Stimulated activated CD4-positive, alpha-beta T cell treated with anti-CD3 and anti-CD28 coated beads, Interleukin-4, amount 100 ng/mL, for 24 hours (primary cell): ENCODE results near the gene PDE4D.

Experiments
- DNase-seq: peaks from one replicate; pipeline ENCODE4 v3.0.0-alpha.2; 2020

PDE4D gene

DNA sequence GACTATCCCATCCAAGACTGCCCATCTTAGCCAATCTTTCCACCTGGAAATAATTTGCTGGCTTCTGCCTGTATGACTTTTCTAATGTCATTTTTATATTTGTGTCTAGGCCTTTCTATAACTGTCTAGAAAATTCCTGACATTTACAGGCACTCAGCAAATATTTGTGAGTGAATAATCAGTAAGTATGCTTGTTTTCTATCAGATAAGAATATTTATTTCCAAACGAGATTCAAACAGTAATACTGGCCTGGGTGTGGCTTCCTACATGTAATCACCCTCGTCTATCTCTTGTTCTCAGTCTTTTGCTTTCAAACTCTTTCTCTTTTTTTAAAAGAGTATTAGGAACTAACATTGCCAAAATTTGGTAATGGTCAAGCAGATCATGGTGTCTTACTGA, 844.4 kb downstream of the PDE4D start:
- no peak for DNase-seq

DNA sequence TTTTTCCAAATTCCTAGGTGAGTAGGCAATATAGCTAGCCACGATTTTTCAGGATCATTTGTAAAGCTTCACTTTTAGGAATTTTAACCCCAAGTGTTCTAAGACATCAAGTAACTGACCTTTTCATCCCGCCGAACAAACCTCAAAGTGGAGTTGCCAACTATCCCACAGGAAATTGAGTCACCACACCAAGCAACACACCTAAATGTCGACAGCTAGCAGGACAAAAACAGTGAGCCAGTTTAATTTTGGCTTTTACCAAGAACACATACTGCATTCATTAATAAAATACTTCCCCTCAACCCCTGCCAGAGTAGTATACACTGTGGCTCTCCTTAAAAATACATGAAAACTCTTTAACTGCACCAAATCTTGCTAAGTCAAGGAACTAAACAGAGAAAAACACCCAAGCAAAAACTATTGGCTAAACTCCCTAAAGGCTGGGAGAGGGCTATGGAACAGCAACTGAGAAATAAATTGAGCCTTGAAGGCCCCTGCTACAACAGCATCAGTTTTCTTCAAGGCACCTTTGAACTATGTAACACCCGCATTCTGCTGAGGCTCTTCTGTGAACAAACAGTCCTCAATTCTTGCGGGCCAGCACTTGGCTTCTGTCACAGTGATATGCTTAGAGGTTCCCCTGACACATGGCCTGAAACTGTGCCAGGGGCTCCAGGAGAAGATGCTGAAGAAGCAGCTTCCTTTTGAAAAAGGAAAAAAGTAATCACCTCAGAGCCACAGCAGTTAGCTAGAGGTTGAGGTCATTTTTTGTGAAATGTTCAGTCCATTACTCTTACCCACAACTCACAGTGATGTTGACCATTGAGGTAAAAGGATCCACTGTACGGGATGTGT, 851.1 kb downstream of the PDE4D start:
- DNase-seq: no peak

DNA sequence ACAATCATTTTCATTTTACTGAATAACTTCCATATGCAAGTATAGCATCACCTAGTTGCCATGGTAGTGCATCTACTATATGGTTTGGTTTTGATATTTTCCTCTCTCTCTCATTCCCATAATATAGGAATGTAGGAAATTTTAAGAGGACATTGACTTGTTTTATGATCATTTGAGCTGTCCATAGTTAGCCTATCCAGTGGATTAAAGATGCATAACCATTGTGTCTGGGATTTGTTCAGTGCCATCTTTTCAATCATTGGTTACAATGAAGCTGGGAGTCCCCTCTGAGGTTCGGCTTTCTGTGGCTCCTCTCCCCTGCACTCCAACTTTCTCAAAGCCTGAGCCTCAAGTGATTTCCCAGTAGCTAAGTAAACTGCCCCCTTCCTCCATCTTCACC, 852.2 kb downstream of the PDE4D start:
- no peak for DNase-seq

DNA sequence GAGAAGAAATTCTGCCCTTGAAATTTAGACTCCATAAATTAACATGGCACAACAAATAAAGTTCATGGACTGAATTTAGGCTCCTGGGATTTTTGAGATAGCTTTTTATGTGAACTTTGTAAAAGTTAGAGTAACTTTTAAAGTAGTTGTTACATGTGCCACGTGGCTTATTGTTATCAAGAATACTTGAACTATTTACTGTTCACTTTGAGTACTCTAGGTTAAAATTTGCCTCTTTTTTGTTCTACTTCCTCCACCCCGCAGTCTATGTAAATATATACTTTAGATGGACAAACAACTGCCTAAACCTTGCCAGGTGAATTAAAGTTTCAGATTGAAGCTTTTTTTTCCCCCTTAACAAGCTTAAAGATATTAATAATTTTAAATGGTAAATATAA, 852.7 kb downstream of the PDE4D start:
- DNase-seq: no peak

DNA sequence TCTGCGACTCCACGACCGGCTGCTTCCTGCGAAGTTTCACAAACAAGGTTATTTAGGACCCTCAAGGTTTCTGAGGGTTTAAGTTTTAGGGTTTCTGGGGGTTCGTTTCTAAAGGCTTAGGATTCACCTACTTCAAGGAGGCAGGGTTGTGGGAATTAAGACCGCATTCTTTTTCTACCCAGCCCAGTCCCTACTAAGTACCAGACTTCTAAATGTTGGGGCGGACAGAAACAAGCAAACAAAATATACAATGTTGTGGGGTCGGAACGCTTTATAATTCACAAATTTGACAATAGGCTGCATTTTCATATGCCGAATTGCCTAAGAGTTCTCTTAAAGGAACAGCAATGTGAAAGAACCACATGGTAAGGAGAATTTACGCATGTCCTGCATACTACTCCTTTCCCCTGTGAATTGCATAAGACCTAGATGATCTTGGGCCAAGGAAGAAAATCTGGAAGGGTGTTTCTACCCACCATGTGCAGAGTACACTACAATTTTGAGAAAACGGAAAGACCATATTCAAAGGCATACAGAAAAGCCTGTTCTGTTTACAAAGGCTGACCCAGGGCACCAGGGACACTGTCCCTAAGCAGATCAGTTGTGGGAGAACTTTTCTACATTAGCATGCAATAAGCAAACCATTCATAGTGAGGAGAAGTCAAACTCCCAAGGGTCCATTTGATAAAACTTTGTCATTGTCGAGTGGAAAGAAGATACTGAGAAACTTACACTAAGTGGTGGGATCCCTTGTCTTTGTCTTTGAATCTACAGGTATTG, 853.3 kb downstream of the PDE4D start:
- DNase-seq: no peak

DNA sequence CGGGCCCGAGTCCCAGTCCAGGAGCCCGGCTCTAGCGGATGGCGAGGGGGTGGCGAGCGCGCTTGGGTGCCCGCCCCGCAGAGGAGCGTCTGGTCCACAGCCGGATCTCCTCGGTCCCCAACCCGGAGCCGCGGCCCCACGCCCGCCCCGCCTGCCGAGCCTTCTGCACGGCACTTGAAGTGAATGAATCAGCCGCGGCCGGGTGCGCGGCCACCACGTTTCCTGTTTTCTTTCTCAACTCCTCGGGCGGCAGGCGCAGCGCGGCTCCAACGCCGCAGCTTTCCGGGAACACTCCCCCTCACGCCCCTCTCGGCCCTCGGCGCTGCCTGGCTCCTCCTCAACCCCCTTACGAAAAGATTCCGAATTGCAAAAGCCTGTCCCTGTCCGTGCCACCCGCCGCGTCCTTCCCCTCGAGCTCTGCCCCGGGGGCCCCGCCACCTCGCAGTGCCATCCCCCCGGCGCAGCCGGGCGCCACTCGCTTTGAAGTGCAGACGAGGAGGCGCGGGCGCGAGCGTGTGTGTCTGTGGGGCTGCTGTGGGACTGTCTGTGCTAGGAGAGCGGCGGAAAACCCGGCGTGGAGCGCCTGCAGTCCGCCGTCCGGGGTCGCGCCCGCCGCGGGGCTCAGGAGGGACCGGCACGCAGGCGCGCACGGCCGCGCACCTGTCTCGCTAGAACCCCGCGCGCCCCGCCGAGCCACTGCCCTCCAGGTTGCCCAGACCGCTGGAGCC, 854.1 kb downstream of the PDE4D start:
- DNase-seq: peak; percentile 86

DNA sequence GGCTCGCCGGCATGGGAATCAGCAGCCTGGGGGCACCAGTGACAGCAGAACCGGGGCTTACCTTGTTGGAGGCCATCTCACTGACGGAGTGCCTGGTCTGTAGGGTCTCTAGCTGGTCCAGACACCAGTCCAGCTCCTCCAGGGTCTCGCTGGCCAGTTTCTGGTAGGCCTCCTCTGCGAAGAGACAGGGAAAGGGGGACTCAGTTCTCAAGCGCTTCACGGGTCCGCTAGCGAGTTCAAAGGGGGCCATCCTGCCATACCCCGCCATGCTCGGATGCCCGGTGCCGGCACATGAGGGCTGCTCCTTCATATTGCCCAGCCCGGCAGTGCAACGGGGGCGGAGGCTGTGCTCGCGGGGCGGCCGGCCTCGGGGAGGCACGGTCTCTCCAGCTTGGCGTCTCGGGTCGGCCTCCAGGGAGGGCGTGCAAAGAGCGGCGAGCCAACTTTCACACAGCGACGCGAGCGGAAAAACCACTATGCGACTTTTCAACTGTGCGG, 854.7 kb downstream of the PDE4D start:
- DNase-seq: no peak

DNA sequence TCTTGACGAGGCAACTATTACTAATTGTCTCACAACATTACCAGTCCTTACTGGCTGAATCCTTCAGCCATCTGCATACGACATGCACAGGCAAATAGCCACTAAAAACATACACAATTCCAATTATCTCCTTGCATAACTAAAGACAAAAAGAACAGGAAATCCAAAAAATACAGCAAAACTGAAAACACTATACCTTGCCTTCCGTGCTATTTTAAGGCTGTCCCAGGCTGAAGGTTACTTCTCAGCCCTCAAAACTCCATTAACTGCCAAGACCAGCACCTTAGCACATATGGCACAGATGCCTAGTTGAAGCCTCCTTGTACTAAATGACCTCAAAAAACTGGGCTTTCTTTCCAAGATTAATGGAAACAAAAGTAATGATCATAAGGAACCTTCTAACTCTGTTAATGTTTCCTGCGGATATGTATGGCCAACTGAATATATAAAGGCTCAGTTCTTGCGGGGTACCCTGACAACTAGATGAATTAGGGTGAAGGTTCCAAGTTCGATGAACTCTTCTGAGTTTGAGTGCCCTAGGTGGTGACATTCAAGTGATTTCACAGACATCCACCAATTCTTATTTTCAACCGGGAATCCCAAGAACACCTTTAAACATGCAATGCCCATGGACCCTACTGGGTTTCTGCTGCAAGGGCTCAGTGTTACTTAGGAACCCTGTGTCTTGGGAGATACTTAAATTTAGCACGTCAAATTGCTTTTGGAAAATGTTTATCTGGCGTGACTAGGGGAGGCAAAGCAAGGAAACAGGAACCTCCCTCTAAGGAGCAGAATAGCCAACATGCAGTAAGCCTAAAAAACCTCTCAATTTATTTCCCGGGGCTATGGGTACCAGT, 855.4 kb downstream of the PDE4D start:
- no peak for DNase-seq

DNA sequence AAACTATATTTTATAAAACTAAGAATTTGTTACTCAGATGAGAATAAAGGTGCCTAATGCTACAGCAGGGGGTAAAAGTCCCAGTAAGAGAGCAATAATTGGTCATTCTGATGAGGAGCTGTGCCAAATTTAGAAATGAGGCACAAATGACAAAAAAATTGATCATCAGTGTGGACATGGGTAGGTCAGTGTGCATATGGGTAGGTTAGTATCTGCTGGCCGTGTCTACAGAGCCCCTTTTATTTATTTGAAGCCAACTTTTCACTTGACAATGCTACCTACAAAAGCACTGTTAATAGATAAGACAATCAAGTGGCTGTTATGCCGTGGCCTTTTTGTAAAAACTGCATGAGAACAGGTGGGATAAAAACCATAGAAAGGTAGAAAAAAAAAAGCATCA, 856.1 kb downstream of the PDE4D start:
- DNase-seq: no peak

DNA sequence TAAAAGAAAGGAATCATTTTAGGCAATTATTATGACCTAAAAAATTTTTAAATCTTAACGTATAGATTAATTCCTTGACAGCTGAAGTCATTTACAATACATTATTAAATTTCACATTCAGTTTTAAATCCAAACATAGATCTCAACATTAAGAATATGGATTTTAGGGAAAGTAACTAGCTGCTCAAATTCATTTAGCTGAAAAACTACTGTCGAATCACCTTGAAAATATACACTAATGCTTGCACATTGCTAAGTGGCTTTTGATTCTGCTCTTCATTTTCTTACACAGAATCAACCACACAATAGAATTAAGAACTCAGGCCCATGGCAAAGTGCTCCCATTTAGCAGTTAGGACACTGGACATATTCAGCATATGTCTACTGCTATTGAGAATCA, 856.5 kb downstream of the PDE4D start:
- no peak for DNase-seq

DNA sequence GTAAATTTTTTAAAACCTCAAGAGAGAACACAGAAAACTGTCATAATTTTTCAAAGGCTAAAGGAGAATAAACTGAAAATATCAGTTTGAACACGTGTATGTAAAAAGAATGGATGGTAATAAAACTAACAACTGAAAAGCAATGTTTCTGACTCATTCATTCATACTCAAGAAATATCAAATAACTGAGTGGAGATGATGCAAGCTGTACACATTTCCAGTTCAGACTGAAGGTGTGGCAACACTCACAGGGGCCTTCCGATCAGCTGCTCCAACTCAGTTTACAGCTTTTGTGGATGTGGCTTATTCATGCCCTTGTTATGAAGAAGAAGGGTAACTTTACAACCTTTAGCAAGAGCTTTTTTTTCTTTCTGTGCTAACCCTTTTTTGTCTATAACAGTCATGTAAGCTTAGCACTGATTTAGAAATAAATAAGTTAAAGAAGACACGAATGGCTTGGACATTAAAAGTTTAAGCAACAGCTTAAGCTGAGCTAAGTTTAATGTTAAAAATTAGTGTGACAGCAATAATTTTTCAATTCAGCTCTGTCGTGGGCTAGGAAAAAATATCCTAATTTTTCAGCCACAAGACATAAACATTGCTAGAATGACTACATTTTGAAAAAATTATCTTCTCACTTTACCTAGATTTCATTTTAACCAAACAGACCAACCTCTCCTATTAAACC, 857.1 kb downstream of the PDE4D start:
- peak; percentile 38 for DNase-seq

DNA sequence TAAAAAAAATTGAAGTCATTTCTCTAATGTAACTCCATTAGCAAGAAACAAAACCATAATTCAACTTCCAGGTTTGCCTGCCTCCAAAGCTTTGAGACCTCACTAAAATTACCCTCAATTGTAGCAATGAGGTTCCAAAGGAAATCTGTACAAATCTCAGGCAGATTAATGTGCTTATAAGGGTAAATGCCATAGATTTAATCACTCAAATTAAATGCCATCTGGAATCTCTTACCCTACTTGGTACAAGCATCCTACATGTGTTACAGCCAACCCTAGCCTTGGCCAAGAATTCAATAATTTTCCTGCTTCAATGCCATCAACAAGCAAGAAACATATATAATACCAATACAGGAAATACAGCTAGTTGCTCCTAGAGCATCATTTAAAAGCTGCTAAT, 857.8 kb downstream of the PDE4D start:
- DNase-seq: no peak

DNA sequence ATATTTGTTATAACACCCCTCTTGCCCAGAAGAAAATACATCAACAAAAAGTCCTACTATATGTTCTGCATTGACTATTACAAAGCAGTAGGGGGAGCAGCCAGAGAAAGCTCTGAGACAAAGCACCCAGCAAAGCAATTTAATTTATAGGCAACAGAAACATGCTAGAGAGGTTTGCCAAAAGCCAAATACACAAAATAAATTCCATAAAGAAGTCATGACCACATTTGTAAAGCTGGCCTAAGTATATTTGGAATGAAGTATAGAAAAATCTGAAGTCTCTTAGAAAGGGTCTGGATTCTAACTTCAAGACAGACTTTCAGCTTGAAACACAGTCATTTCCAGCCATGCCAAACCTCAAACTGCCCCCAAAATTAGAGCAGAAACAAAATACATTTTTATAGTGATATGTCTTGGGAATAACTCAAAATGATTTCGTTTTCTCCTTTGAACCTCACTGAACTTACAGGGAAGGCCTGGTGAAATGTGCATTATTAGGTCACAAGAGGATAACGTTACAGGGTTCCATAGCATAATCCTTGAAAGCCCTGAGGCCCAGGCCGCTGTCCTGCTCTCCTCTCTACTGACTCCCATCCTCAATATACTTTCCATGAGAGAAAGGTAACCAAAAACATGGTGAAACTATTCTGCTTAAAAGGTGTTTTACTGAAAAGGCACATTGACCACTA, 858.9 kb downstream of the PDE4D start:
- DNase-seq: peak; percentile 32

DNA sequence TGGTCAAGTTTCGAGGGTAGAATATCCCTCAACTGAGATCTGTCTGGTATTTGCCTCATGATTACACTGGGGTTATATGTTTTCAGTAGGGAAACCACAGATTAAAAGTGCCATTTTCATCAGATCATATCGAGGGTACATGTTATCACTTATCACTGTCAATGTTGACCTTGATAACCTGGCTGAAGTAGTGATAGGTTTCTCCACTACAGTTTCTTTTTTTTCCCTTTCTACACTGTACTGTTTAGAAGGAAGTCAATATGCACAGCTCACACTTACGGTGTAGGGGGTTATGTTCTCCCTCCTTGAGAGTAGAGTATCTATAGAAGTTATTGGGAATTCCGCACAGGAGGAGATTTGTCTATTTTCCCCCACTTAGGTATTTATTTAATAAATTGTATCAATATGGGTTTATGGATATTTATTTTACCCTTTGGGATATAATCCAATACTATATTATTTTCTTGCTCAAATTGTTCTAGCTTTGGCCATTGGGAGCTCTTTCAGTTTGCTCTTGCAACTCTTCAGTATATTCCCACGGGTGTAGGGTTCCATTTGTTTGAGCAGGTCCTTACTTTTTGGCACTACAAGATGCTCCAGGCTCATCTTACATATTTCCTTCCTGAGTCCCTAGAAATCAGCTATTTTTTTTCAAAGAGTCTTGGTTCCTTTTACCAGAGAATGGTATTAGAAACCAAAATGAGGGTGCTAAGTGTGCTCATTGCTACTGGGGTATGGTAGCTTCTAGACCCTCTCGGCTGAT, 866.2 kb downstream of the PDE4D start:
- DNase-seq: no peak

DNA sequence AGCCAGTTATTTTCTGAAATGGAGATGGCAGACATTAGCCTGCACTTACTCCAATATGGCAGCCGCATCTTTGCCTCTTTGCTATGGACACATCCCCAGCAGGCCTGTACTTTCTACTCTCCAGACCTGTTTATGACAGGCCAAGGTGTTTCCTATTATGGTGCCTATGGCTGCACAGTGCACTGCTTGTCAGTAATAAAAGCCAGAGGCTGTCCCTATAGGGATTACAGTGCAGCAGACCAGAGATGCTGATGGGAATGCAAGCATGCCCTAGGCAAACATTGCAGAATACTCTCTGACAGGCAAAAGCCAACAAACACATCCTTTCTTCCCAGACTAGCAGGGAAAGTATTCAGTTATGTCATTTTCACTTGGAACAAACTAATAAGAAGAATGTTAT, 867.8 kb downstream of the PDE4D start:
- DNase-seq: no peak

DNA sequence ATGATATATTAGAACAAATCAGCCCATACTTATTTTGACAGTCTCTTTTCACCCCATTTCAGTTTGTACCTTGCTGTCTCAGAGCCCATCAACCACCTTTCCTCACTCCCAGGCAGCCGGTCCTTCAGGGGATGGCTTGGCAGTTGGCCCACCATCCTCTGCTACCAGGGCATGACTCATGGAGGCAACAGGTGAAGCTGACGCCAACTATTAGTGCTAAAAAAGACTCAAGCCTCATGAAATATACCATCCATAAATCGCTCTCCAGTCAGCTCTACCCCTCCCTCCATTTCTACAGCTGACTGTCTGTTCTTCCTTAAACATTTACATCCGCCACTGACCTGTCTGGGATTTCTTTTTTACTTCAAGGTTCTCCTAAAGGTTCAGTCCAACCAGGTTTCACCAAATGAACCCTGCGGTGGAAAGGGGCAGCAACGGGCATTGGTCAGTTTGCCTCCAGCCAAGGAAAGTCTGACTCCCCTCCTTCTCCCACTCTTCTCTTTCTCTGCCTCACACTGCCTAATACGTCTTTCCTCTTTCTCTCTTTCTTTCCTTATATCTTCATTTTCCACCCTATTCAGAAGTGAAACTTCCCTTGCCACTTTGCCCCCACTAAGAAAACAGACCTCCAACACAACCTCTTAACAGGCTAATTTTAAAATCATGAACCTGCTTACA, 871.5 kb downstream of the PDE4D start:
- no peak for DNase-seq

DNA sequence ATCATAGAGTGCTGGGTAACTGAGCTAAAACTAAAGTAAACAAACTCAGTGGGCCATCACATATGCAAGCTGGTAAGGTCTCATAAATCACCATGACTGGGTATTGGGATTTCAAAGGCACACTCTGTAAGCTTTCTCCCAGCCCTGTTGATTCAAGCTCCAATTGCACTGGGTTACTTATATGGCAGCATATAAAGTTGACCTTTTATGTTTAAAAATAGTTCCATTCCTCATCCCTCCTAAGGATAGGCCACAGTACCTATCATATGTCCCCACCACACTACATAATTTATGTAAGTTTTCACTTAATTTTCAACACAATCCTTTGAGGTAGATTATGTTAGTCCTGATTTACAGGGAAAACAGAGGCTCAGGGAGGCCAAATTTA, 872.2 kb downstream of the PDE4D start:
- no peak for DNase-seq

DNA sequence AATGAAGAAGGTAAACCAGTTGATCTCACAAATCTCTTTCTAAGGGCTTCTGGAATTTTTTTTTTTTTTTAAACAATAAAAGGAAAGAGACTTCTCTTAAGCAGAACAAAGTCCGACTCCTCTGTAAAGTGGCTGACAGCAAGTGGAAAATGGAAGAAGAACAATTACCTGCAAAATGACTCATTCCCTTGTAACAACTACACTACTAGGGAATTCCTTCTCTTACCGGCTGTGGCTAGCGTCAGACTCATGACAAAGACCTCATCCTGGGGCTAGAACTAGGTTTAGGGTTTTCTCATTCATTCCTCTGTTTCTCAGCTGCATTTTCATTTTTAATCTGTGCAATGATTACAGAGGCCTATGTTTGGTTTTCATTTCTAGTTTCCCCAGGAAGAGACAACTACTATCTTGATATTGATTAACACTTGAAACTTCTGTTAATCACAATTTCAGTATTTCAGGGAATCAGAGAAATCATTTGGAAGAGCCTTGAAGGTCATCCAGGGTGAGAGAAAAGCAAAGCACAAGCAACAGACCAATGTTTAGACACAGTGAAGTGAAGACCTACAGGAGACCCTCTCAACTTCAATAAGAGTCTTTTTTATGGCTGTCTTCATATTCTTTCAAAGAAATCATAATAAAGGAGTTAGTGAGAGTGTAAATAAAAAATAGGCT, 872.8 kb downstream of the PDE4D start:
- DNase-seq: peak; percentile 39

DNA sequence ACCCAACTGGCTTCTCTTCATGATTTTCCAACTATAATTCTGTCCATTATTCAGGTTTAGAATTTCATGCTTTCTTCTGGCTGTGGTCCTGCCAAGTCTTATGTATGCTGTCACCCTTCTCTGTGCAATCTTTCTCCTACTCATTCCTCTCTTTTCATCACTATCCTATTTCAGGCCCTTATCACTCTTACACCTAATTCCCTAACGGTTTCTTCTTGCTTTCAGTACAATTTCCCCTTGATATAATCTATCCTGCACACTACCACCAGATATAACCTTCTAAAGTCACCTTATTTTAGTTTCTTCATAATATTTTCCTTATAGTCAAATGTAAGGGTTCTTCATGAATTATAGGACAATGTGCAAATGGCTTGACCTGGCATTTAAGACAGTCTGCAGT, 874.4 kb downstream of the PDE4D start:
- DNase-seq: no peak
